GM18858 (cell line): ENCODE results near the gene SNX1.
A peak's percentile ranks its signal among the peaks of the same experiment; 100 is the strongest.

ENCODE experiments used
- ATAC-seq: cut with Tn5 transposase; IDR thresholded peaks from one replicate; pipeline ENCODE4 v1.9.1; 2021; ENCODE audit not compliant: unreplicated experiment

SNX1 gene

GRCh38 chr15:64144565-64145281, 48.9 kb downstream of the SNX1 start:
- peak; percentile 46 for ATAC-seq

- no peak for ATAC-seq
These were observed 50.3 kb downstream of the SNX1 start for GRCh38 chr15:64146041-64146440.

GRCh38 chr15:64146520-64146884, 50.7 kb downstream of the SNX1 start:
- ATAC-seq, result no peak

GRCh38 chr15:64146885-64147681, 51.3 kb downstream of the SNX1 start:
- no peak for ATAC-seq

- no peak for ATAC-seq
These were observed 52.4 kb downstream of the SNX1 start for GRCh38 chr15:64148168-64148567.

- ATAC-seq, result no peak
These were observed 52.8 kb downstream of the SNX1 start for GRCh38 chr15:64148581-64148980.

- ATAC-seq, result no peak
These were observed 53.6 kb downstream of the SNX1 start for GRCh38 chr15:64149424-64149823.

GRCh38 chr15:64149893-64150578, 54.3 kb downstream of the SNX1 start:
- ATAC-seq, result no peak

GRCh38 chr15:64151727-64152506, 56.1 kb downstream of the SNX1 start, which contains the start of gene SNX22:
Gene SNX22 (plus strand): TSS chr15:64151731. CDS start chr15:64151776, 45 bp downstream.
- ATAC-seq, result no peak

GRCh38 chr15:64152507-64153387, 57.0 kb downstream of the SNX1 start:
- ATAC-seq, result peak; percentile 12

- ATAC-seq, result peak; percentile 57
These were observed 57.9 kb downstream of the SNX1 start for GRCh38 chr15:64153480-64154367.

- ATAC-seq, result no peak
These were observed 60.2 kb downstream of the SNX1 start for GRCh38 chr15:64155802-64156651.

GRCh38 chr15:64156652-64157331, 61.0 kb downstream of the SNX1 start:
- no peak for ATAC-seq

- no peak for ATAC-seq
These were observed 61.9 kb downstream of the SNX1 start for GRCh38 chr15:64157599-64158125.

GRCh38 chr15:64158363-64159134, 62.8 kb downstream of the SNX1 start:
- ATAC-seq, result no peak

- no peak for ATAC-seq
These were observed 66.1 kb downstream of the SNX1 start for GRCh38 chr15:64161688-64162477.
